ENCODE data around the gene GPR107.

GPR107 gene

GRCh38 chr9:130054325-130054786, 650 bp downstream of the GPR107 start:
- peaks cover 16% of the 10 kb centered on the region for H3K4me1 Mint-ChIP-seq (ENCODE audit: low read depth)
- no peak for DNase-seq (ENCODE audit: low spot score)

GRCh38 chr9:130054820-130055219, 1.1 kb downstream of the GPR107 start:
- Mint-ChIP-seq H3K27ac (peak overlapping the region; percentile 85), H3K36me3 (ENCODE audit: low read depth) (peaks cover 14% of the 10 kb centered on the region)

More at GRCh38 chr9:130054325-130054786, 650 bp downstream of the GPR107 start:
- Mint-ChIP-seq H3K36me3 (ENCODE audit: low read depth) (peaks cover 14% of the 10 kb centered on the region), H3K27me3 (ENCODE audit: low read depth) (no peaks in the 10 kb centered on the region), H3K4me3 (peak overlapping the region; percentile 94), H3K27ac (peak overlapping the region; percentile 85), H3K9me3 (no peaks in the 10 kb centered on the region)

GRCh38 chr9:130058154-130058553, 4.4 kb downstream of the GPR107 start:
- H3K36me3 Mint-ChIP-seq (ENCODE audit: low read depth): peaks cover 5% of the 10 kb centered on the region
- no peak overlapping the region for H3K27ac Mint-ChIP-seq
- peaks cover 17% of the 10 kb centered on the region for H3K4me1 Mint-ChIP-seq (ENCODE audit: low read depth)
- H3K9me3 Mint-ChIP-seq: no peaks in the 10 kb centered on the region
- H3K4me3 Mint-ChIP-seq: no peak overlapping the region
- DNase-seq (ENCODE audit: low spot score): no peak
- no peaks in the 10 kb centered on the region for H3K27me3 Mint-ChIP-seq (ENCODE audit: low read depth)

More at GRCh38 chr9:130054820-130055219, 1.1 kb downstream of the GPR107 start:
- Mint-ChIP-seq H3K4me3 (peak overlapping the region; percentile 94), H3K27me3 (ENCODE audit: low read depth) (no peaks in the 10 kb centered on the region), H3K4me1 (ENCODE audit: low read depth) (peaks cover 16% of the 10 kb centered on the region), H3K9me3 (no peaks in the 10 kb centered on the region)
- DNase-seq (ENCODE audit: low spot score): no peak

GRCh38 chr9:130058887-130059286, 5.2 kb downstream of the GPR107 start:
- no peak for DNase-seq (ENCODE audit: low spot score)
- no peaks in the 10 kb centered on the region for H3K27me3 Mint-ChIP-seq (ENCODE audit: low read depth)
- H3K27ac Mint-ChIP-seq: no peak overlapping the region
- peaks cover 5% of the 10 kb centered on the region for H3K36me3 Mint-ChIP-seq (ENCODE audit: low read depth)
- H3K4me3 Mint-ChIP-seq: no peak overlapping the region
- H3K9me3 Mint-ChIP-seq: no peaks in the 10 kb centered on the region
- H3K4me1 Mint-ChIP-seq (ENCODE audit: low read depth): peaks cover 17% of the 10 kb centered on the region

GRCh38 chr9:130060296-130060695, 6.6 kb downstream of the GPR107 start:
- Mint-ChIP-seq H3K27ac (no peak overlapping the region), H3K9me3 (no peaks in the 10 kb centered on the region), H3K4me1 (ENCODE audit: low read depth) (peaks cover 13% of the 10 kb centered on the region), H3K4me3 (no peak overlapping the region), H3K27me3 (ENCODE audit: low read depth) (no peaks in the 10 kb centered on the region), H3K36me3 (ENCODE audit: low read depth) (peaks cover 7% of the 10 kb centered on the region)
- DNase-seq (ENCODE audit: low spot score): no peak

GRCh38 chr9:130062750-130063149, 9.0 kb downstream of the GPR107 start:
- H3K4me1 Mint-ChIP-seq (ENCODE audit: low read depth): peaks cover 16% of the 10 kb centered on the region
- no peaks in the 10 kb centered on the region for H3K9me3 Mint-ChIP-seq
- no peak overlapping the region for H3K4me3 Mint-ChIP-seq
- no peaks in the 10 kb centered on the region for H3K27me3 Mint-ChIP-seq (ENCODE audit: low read depth)
- H3K36me3 Mint-ChIP-seq (ENCODE audit: low read depth): peaks cover 10% of the 10 kb centered on the region
- H3K27ac Mint-ChIP-seq: no peak overlapping the region
- no peak for DNase-seq (ENCODE audit: low spot score)

- Mint-ChIP-seq H3K27ac (no peak overlapping the region), H3K9me3 (no peaks in the 10 kb centered on the region), H3K4me1 (ENCODE audit: low read depth) (peaks cover 24% of the 10 kb centered on the region), H3K27me3 (ENCODE audit: low read depth) (no peaks in the 10 kb centered on the region), H3K4me3 (no peak overlapping the region), H3K36me3 (ENCODE audit: low read depth) (peaks cover 7% of the 10 kb centered on the region)
- DNase-seq (ENCODE audit: low spot score): no peak
These were observed 10.9 kb downstream of the GPR107 start for GRCh38 chr9:130064621-130065020.

GRCh38 chr9:130069048-130069447, 15.3 kb downstream of the GPR107 start:
- Mint-ChIP-seq H3K36me3 (ENCODE audit: low read depth) (peaks cover 12% of the 10 kb centered on the region), H3K4me3 (no peak overlapping the region), H3K27ac (no peak overlapping the region), H3K9me3 (no peaks in the 10 kb centered on the region), H3K27me3 (ENCODE audit: low read depth) (no peaks in the 10 kb centered on the region), H3K4me1 (ENCODE audit: low read depth) (peaks cover 23% of the 10 kb centered on the region)
- DNase-seq (ENCODE audit: low spot score): no peak

GRCh38 chr9:130072515-130073235, 19.0 kb downstream of the GPR107 start:
- Mint-ChIP-seq H3K4me3 (no peak overlapping the region), H3K9me3 (no peaks in the 10 kb centered on the region), H3K27me3 (ENCODE audit: low read depth) (no peaks in the 10 kb centered on the region), H3K27ac (peak overlapping the region; percentile 26), H3K4me1 (ENCODE audit: low read depth) (peaks cover 27% of the 10 kb centered on the region), H3K36me3 (ENCODE audit: low read depth) (peaks cover 14% of the 10 kb centered on the region)
- no peak for DNase-seq (ENCODE audit: low spot score)

- Mint-ChIP-seq H3K27me3 (ENCODE audit: low read depth) (no peaks in the 10 kb centered on the region), H3K36me3 (ENCODE audit: low read depth) (peaks cover 19% of the 10 kb centered on the region), H3K27ac (no peak overlapping the region), H3K9me3 (no peaks in the 10 kb centered on the region), H3K4me1 (ENCODE audit: low read depth) (peaks cover 27% of the 10 kb centered on the region), H3K4me3 (no peak overlapping the region)
- DNase-seq (ENCODE audit: low spot score): no peak
These were observed 19.7 kb downstream of the GPR107 start for GRCh38 chr9:130073373-130073772.

- DNase-seq (ENCODE audit: low spot score): no peak
- Mint-ChIP-seq H3K27me3 (ENCODE audit: low read depth) (no peaks in the 10 kb centered on the region), H3K27ac (no peak overlapping the region), H3K4me3 (no peak overlapping the region), H3K4me1 (ENCODE audit: low read depth) (peaks cover 10% of the 10 kb centered on the region), H3K36me3 (ENCODE audit: low read depth) (peaks cover 37% of the 10 kb centered on the region), H3K9me3 (no peaks in the 10 kb centered on the region)
These were observed 24.8 kb downstream of the GPR107 start for GRCh38 chr9:130078547-130078946.

- DNase-seq (ENCODE audit: low spot score): no peak
- H3K9me3 Mint-ChIP-seq: no peaks in the 10 kb centered on the region
- H3K27me3 Mint-ChIP-seq (ENCODE audit: low read depth): no peaks in the 10 kb centered on the region
- peaks cover 1% of the 10 kb centered on the region for H3K4me1 Mint-ChIP-seq (ENCODE audit: low read depth)
- peaks cover 36% of the 10 kb centered on the region for H3K36me3 Mint-ChIP-seq (ENCODE audit: low read depth)
- no peak overlapping the region for H3K27ac Mint-ChIP-seq
- H3K4me3 Mint-ChIP-seq: no peak overlapping the region
These were observed 30.6 kb downstream of the GPR107 start for GRCh38 chr9:130084337-130084736.

- Mint-ChIP-seq H3K4me1 (ENCODE audit: low read depth) (no peaks in the 10 kb centered on the region), H3K27me3 (ENCODE audit: low read depth) (no peaks in the 10 kb centered on the region), H3K27ac (no peak overlapping the region), H3K36me3 (ENCODE audit: low read depth) (peaks cover 38% of the 10 kb centered on the region), H3K4me3 (no peak overlapping the region), H3K9me3 (no peaks in the 10 kb centered on the region)
- no peak for DNase-seq (ENCODE audit: low spot score)
These were observed 34.3 kb downstream of the GPR107 start for GRCh38 chr9:130088051-130088450.

- Mint-ChIP-seq H3K27me3 (ENCODE audit: low read depth) (no peaks in the 10 kb centered on the region), H3K4me3 (no peak overlapping the region), H3K27ac (no peak overlapping the region), H3K9me3 (no peaks in the 10 kb centered on the region), H3K36me3 (ENCODE audit: low read depth) (peaks cover 42% of the 10 kb centered on the region), H3K4me1 (ENCODE audit: low read depth) (no peaks in the 10 kb centered on the region)
- DNase-seq (ENCODE audit: low spot score): no peak
These were observed 35.4 kb downstream of the GPR107 start for GRCh38 chr9:130089141-130089540.

- Mint-ChIP-seq H3K4me3 (no peak overlapping the region), H3K4me1 (ENCODE audit: low read depth) (peaks cover 5% of the 10 kb centered on the region), H3K9me3 (no peaks in the 10 kb centered on the region), H3K27ac (peak overlapping the region; percentile 53), H3K27me3 (ENCODE audit: low read depth) (no peaks in the 10 kb centered on the region), H3K36me3 (ENCODE audit: low read depth) (peaks cover 48% of the 10 kb centered on the region)
- no peak for DNase-seq (ENCODE audit: low spot score)
These were observed 37.2 kb downstream of the GPR107 start for GRCh38 chr9:130090915-130091314.
